ENCODE data around the gene CSNK1G1. TPM values are rescaled to one million over a fixed set of nuclear protein-coding genes. Genes with fewer than 3 reads are reported as not detected.
"Not testable (repeated sequence)": the region's sequence is repeated elsewhere in the genome, so short reads cannot be mapped to it uniquely, and the experiment has no call there.

Gene CSNK1G1
- total RNA-seq, 2 donors from 2014 or later, result 9.3 to 11.8 TPM

DNA sequence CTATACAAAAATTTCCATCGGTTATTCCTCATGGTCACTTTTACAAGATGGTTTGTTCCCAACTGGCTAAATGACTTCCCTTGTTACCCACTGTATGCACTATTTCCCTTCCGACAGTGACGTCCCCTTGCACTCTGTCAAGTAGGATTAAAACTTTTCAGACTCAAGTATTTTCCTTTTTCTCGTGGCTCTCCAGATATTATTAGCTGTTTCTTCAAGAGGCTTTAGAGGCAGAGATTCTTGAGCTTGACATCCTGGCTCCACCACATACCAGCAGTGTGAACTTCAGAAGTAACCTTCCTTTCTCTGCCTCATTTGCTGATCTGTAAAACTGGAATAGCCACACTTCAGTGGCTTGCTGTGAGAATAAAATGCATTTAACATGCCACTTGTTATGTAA is 14.0 kb downstream of the CSNK1G1 start:
- Histone ChIP-seq H3K4me1 (ENCODE audit: control insufficient read depth in 1 of 2, low read depth in 2 of 2) (no peaks in the 10 kb centered on the region), H3K27me3 (replicated peaks; ENCODE audit: insufficient read depth) (no peaks in the 10 kb centered on the region), H3K36me3 (peaks cover 7% of the 10 kb centered on the region), H3K4me3 (no peak overlapping the region), H3K9me3 (no peaks in the 10 kb centered on the region), H3K27ac (no peak overlapping the region)
- DNase-seq (ENCODE audit: low spot score) (no peak), ATAC-seq (ENCODE audit: insufficient number of reproducible peaks, low FRiP score, low read depth) (no peak)
- TF ChIP-seq, protein P1, sequence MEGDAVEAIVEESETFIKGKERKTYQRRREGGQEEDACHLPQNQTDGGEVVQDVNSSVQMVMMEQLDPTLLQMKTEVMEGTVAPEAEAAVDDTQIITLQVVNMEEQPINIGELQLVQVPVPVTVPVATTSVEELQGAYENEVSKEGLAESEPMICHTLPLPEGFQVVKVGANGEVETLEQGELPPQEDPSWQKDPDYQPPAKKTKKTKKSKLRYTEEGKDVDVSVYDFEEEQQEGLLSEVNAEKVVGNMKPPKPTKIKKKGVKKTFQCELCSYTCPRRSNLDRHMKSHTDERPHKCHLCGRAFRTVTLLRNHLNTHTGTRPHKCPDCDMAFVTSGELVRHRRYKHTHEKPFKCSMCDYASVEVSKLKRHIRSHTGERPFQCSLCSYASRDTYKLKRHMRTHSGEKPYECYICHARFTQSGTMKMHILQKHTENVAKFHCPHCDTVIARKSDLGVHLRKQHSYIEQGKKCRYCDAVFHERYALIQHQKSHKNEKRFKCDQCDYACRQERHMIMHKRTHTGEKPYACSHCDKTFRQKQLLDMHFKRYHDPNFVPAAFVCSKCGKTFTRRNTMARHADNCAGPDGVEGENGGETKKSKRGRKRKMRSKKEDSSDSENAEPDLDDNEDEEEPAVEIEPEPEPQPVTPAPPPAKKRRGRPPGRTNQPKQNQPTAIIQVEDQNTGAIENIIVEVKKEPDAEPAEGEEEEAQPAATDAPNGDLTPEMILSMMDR (IDR thresholded peaks at IDR 0.05), result no peak

DNA sequence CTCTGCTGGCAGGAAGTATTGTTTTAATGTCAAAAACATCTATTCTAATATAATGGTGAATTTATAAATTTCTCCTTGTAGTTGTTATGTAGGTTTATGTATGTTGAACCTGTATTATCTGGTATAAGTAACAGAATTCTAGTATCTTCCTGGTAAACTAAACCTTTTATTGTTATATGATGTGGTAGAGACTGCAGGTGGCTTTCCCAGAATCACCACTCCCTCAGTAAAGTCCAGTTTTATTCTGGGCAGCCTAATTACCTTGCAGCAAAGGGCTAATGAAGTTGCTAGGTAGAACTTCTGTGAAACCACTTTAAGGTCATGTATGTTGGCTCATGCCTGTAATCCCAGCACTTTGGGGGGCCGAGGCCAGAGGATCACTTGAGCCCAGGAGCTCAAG is 15.6 kb downstream of the CSNK1G1 start:
- H3K9me3 ChIP-seq, result no peaks in the 10 kb centered on the region
- DNase-seq (ENCODE audit: low spot score) (no peak), ATAC-seq (ENCODE audit: insufficient number of reproducible peaks, low FRiP score, low read depth) (no peak)
- TF ChIP-seq, protein P1 (IDR thresholded peaks at IDR 0.05), result no peak
- no peak overlapping the region for H3K27ac ChIP-seq
- no peak overlapping the region for H3K4me3 ChIP-seq
- H3K36me3 ChIP-seq, result peaks cover 7% of the 10 kb centered on the region
- no peaks in the 10 kb centered on the region for H3K4me1 ChIP-seq (ENCODE audit: control insufficient read depth in 1 of 2, low read depth in 2 of 2)
- H3K27me3 ChIP-seq (replicated peaks; ENCODE audit: insufficient read depth), result no peaks in the 10 kb centered on the region

GRCh38 chr15:64337761-64338160 is 18.2 kb downstream of the CSNK1G1 start:
- TF ChIP-seq, protein P1 (IDR thresholded peaks at IDR 0.05), result no peak
- no peak overlapping the region for H3K4me3 ChIP-seq
- H3K27me3 ChIP-seq (replicated peaks; ENCODE audit: insufficient read depth), result no peaks in the 10 kb centered on the region
- H3K27ac ChIP-seq, result no peak overlapping the region
- peaks cover 7% of the 10 kb centered on the region for H3K36me3 ChIP-seq
- DNase-seq (ENCODE audit: low spot score) (no peak), ATAC-seq (ENCODE audit: insufficient number of reproducible peaks, low FRiP score, low read depth) (no peak)
- H3K4me1 ChIP-seq (ENCODE audit: control insufficient read depth in 1 of 2, low read depth in 2 of 2), result no peaks in the 10 kb centered on the region
- no peaks in the 10 kb centered on the region for H3K9me3 ChIP-seq

- no peaks in the 10 kb centered on the region for H3K9me3 ChIP-seq
- no peak for DNase-seq (ENCODE audit: low spot score)
- H3K27me3 ChIP-seq (replicated peaks; ENCODE audit: insufficient read depth), result no peaks in the 10 kb centered on the region
- no peak overlapping the region for H3K27ac ChIP-seq
- no peak overlapping the region for H3K4me3 ChIP-seq
- H3K4me1 ChIP-seq (ENCODE audit: control insufficient read depth in 1 of 2, low read depth in 2 of 2), result no peaks in the 10 kb centered on the region
- no peaks in the 10 kb centered on the region for H3K36me3 ChIP-seq
- TF ChIP-seq, protein P1 (IDR thresholded peaks at IDR 0.05), result no peak
- no peak for ATAC-seq (ENCODE audit: insufficient number of reproducible peaks, low FRiP score, low read depth)
Observed at GRCh38 chr15:64333986-64334929, 21.7 kb downstream of the CSNK1G1 start.

DNA sequence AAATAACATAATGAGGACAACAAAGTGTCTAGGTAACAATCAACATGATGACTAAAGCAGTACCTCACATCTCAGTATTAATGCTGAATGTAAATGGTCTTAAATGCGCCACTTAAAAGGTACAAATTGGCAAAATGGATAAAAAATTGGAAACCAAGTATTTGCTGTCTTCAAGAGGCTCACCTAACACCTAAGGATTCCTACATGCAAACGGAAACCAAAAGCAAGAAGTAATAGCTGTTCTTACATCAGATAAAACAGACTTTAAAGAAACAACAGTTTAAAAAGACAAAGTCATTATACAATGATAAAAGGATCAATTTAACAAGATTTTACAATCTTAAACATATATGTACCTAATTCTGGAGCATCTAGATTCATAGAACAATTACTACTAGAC is 22.5 kb downstream of the CSNK1G1 start:
- no peaks in the 10 kb centered on the region for H3K9me3 ChIP-seq
- no peaks in the 10 kb centered on the region for H3K4me1 ChIP-seq (ENCODE audit: control insufficient read depth in 1 of 2, low read depth in 2 of 2)
- ATAC-seq (ENCODE audit: insufficient number of reproducible peaks, low FRiP score, low read depth) (no peak), DNase-seq (ENCODE audit: low spot score) (no peak)
- no peaks in the 10 kb centered on the region for H3K36me3 ChIP-seq
- H3K4me3 ChIP-seq, result no peak overlapping the region
- TF ChIP-seq, protein P1 (IDR thresholded peaks at IDR 0.05), result no peak
- H3K27me3 ChIP-seq (replicated peaks; ENCODE audit: insufficient read depth), result no peaks in the 10 kb centered on the region
- no peak overlapping the region for H3K27ac ChIP-seq

DNA sequence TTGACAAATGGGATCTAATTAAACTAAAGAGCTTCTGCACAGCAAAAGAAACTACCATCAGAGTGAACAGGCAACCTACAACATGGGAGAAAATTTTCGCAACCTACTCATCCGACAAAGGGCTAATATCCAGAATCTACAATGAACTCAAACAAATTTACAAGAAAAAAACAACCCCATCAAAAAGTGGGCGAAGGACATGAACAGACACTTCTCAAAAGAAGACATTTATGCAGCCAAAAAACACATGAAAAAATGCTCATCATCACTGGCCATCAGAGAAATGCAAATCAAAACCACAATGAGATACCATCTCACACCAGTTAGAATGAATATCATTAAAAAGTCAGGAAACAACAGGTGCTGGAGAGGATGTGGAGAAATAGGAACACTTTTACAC is 24.3 kb downstream of the CSNK1G1 start:
- not testable (repeated sequence) for H3K9me3 ChIP-seq; H3K27me3 ChIP-seq (replicated peaks; ENCODE audit: insufficient read depth); H3K4me1 ChIP-seq (ENCODE audit: control insufficient read depth in 1 of 2, low read depth in 2 of 2); H3K36me3 ChIP-seq; ATAC-seq (ENCODE audit: insufficient number of reproducible peaks, low FRiP score, low read depth); H3K27ac ChIP-seq; H3K4me3 ChIP-seq; DNase-seq (ENCODE audit: low spot score)

GRCh38 chr15:64326975-64327374 is 29.0 kb downstream of the CSNK1G1 start:
- H3K9me3 ChIP-seq; H3K36me3 ChIP-seq; DNase-seq (ENCODE audit: low spot score); ATAC-seq (ENCODE audit: insufficient number of reproducible peaks, low FRiP score, low read depth); H3K4me1 ChIP-seq (ENCODE audit: control insufficient read depth in 1 of 2, low read depth in 2 of 2); H3K27ac ChIP-seq; H3K27me3 ChIP-seq (replicated peaks; ENCODE audit: insufficient read depth); H3K4me3 ChIP-seq: not testable (repeated sequence)

DNA sequence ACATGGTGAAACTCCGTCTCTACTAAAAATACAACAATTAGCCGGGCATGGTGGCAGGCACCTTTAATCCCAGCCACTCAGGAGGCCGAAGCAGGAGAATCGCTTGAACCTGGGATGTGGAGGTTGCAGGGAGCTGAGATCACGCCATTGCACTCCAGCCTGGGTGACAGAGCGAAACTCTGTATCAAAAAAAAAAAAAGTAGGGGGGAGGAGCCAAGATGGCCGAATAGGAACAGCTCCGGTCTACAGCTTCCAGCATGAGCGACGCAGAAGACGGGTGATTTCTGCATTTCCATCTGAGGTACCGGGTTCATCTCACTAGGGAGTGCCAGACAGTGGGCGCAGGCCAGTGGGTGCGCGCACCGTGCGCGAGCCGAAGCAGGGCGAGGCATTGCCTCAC is 29.5 kb downstream of the CSNK1G1 start:
- H3K36me3 ChIP-seq; ATAC-seq (ENCODE audit: insufficient number of reproducible peaks, low FRiP score, low read depth); H3K4me3 ChIP-seq; H3K27ac ChIP-seq; H3K27me3 ChIP-seq (replicated peaks; ENCODE audit: insufficient read depth); H3K4me1 ChIP-seq (ENCODE audit: control insufficient read depth in 1 of 2, low read depth in 2 of 2); DNase-seq (ENCODE audit: low spot score); H3K9me3 ChIP-seq: not testable (repeated sequence)

Data from thoracic aorta (tissue), 2 donors.